Activated CD4-positive, alpha-beta memory T cell treated with anti-CD3 and anti-CD28 coated beads for 36 hours (primary cell): Measurements from ENCODE around the gene TMPRSS4. TPM values are rescaled to one million over a fixed set of nuclear protein-coding genes. Genes with fewer than 3 reads are reported as not detected.

Experiments
- CTCF ChIA-PET: fragments of 350-600 bp; sonication (Branson Sonifier 250); formaldehyde crosslinking; loops from one replicate; lab custom pipeline; 2021; ENCODE audit warnings: antibody characterized with exemption, inconsistent platforms; lab: Charles Lee
- POLR2A ChIA-PET: fragments of 350-600 bp; sonication (Branson Sonifier 250); formaldehyde crosslinking; loops from one replicate; lab custom pipeline; 2021; ENCODE audit warnings: antibody characterized with exemption; lab: Charles Lee
- DNase-seq: peaks from one replicate; pipeline ENCODE4 v3.0.0-alpha.2; 2020
- H3K27ac Mint-ChIP-seq: one replicate; pipeline ENCODE4 v1.8.0; 2021; ENCODE audit warnings: mixed read lengths
- H3K27me3 Mint-ChIP-seq: one replicate; pipeline ENCODE4 v1.8.0; 2021; ENCODE audit warnings: mixed read lengths
- H3K36me3 Mint-ChIP-seq: one replicate; pipeline ENCODE4 v1.8.0; 2021; ENCODE audit warnings: mixed read lengths
- H3K4me1 Mint-ChIP-seq: one replicate; pipeline ENCODE4 v1.8.0; 2021; ENCODE audit warnings: low read depth, mixed read lengths
- H3K4me3 Mint-ChIP-seq: one replicate; pipeline ENCODE4 v1.8.0; 2021; ENCODE audit warnings: mild to moderate bottlenecking, mixed read lengths
- H3K9me3 Mint-ChIP-seq: one replicate; pipeline ENCODE4 v1.8.0; 2021; ENCODE audit warnings: mixed read lengths
- intact Hi-C: fragments of 100-400 bp; cut with micrococcal nuclease; formaldehyde crosslinking; loops from one replicate; pipeline ENCODE4 v1.15.1; 2023
- total RNA-seq, 2 experiments: library from RNA; stranded (reverse); gene quantifications; one replicate each; pipeline ENCODE4 v1.2.3, GENCODE V29; 2021

The TMPRSS4 gene
- total RNA-seq, 2 experiments from 2014 or later = not detected

- Mint-ChIP-seq H3K27ac (no peak overlapping the region), H3K4me3 (no peak overlapping the region), H3K27me3 (peaks cover 5% of the 10 kb centered on the region), H3K36me3 (peaks cover 2% of the 10 kb centered on the region), H3K9me3 (peaks cover 31% of the 10 kb centered on the region), H3K4me1 (no peaks in the 10 kb centered on the region)
- intact Hi-C loops = no loop called here
- CTCF ChIA-PET = no interaction called here
- no peak for DNase-seq
- POLR2A ChIA-PET = no interaction called here
These were observed 7.4 kb downstream of the TMPRSS4 start for GRCh38 chr11:118084247-118084646.

DNA sequence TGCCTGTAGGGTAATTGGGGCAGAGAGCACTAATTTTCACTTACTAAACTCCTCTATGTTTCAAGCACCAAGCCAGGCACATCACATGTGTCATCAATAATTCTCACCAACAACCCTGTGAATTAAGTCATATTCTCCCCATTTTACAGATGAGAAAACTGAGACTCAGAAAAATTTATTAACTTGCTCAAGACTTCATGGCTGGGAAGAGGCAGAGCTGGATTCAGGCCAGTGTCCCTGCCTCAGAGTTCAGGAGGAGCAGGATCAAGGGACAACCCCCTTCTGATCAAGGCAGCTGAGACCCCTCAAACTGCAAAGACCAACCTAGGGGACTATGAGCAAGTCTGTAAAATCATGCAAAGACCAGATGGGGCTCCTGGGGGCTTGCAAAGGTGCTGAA lies 7.8 kb downstream of the TMPRSS4 start:
- peaks cover 2% of the 10 kb centered on the region for H3K36me3 Mint-ChIP-seq
- DNase-seq = no peak
- intact Hi-C loops = no loop called here
- H3K27me3 Mint-ChIP-seq = peaks cover 8% of the 10 kb centered on the region
- H3K27ac Mint-ChIP-seq = no peak overlapping the region
- H3K9me3 Mint-ChIP-seq = peaks cover 31% of the 10 kb centered on the region
- POLR2A ChIA-PET = no interaction called here
- CTCF ChIA-PET = no interaction called here
- no peaks in the 10 kb centered on the region for H3K4me1 Mint-ChIP-seq
- no peak overlapping the region for H3K4me3 Mint-ChIP-seq

DNA sequence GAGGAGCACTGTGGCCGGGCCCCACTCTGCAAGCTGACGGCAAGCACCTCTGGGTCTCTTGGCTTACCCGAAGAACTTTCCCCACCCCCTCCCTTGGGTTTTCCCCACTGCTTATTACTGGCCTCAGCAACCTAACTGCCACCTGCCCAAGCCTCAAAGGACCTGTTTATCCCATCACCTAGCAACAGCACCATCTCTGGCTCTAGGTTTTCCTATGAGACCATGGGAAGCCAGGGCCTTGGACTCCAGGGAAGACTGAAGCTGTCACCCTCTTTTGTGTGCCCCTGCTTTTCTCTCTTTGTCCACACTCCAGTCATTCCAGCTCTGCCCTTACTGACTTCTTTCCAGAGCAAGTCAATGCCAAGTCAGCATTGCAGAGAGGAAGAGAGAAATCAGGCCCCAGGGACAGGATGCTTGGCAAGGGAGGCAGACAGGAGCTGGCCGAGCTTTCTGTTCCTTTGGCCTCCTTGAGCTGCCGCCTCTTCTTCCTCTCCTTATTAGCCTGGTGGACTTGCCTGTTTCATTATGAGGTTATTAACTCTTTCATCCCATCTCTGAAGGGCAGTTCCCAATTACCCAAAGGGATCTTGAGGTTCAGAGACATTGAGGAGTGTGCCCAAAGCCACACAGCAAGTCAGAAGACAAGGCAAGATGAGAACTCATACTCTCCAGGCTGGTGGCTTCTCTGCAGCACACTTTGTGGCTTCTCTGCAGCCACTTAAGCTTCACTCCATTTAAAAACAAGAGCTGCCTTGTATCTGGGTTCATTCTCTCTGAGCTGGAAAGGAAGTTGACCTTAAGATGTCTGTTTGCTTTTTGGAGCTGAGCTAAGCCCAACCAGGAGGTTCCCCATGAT lies 10.3 kb downstream of the TMPRSS4 start, which contains the start of gene SMIM35:
Gene SMIM35 (minus strand): TSS at position 51 of the 856 bp plus-strand sequence. CDS start 206 bp downstream, outside the sequence.
- Mint-ChIP-seq H3K27me3 (peaks cover 5% of the 10 kb centered on the region), H3K4me1 (no peaks in the 10 kb centered on the region), H3K4me3 (no peak within 1 kb of the TSS), H3K27ac (no peak within 1 kb of the TSS), H3K9me3 (peaks cover 31% of the 10 kb centered on the region), H3K36me3 (peaks cover 2% of the 10 kb centered on the region)
- no peak for DNase-seq
- ChIA-PET POLR2A (no interaction called here), CTCF (interaction anchor here (1.0 to 1.1 kb wide), 2 partner anchors 35 to 84 kb away, joined by 3 to 4 read pairs; no protein-coding TSS in a partner anchor)
- intact Hi-C loops = no loop called here

DNA sequence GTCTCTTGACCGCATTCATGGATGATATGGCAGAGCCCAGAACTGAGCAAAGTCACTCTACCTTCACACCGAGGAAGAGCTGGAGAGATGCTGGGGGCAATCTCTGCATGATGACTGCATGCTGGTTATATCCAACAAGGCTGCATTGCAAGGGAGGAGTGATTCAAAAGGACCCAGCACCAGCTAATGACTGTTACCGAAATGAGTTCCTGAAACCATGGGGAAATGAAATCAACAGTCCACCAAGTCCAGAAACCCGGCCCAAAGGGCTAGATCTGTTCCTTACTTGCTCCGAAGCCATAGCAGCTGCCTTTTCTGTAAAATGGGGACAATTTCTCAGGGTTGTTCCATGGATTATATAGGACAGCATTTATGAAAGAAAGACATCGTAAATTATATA lies 11.1 kb downstream of the TMPRSS4 start:
- ChIA-PET POLR2A (no interaction called here), CTCF (interaction anchor here (1.0 kb wide), 1 partner anchor 34 kb away, joined by 3 read pairs; no protein-coding TSS in a partner anchor)
- peaks cover 5% of the 10 kb centered on the region for H3K27me3 Mint-ChIP-seq
- H3K4me1 Mint-ChIP-seq = no peaks in the 10 kb centered on the region
- intact Hi-C loops = no loop called here
- H3K36me3 Mint-ChIP-seq = peaks cover 2% of the 10 kb centered on the region
- H3K27ac Mint-ChIP-seq = no peak overlapping the region
- peaks cover 31% of the 10 kb centered on the region for H3K9me3 Mint-ChIP-seq
- DNase-seq = no peak
- H3K4me3 Mint-ChIP-seq = no peak overlapping the region

GRCh38 chr11:118088531-118088930 lies 11.7 kb downstream of the TMPRSS4 start:
- CTCF ChIA-PET = interaction anchor here (1.0 kb wide), 1 partner anchor 33 kb away, joined by 3 read pairs; no protein-coding TSS in a partner anchor
- POLR2A ChIA-PET = no interaction called here
- Mint-ChIP-seq H3K4me1 (no peaks in the 10 kb centered on the region), H3K27ac (no peak overlapping the region), H3K9me3 (peaks cover 31% of the 10 kb centered on the region), H3K27me3 (peaks cover 5% of the 10 kb centered on the region), H3K36me3 (peaks cover 2% of the 10 kb centered on the region), H3K4me3 (no peak overlapping the region)
- DNase-seq = no peak
- intact Hi-C loops = no loop called here

- Mint-ChIP-seq H3K4me1 (no peaks in the 10 kb centered on the region), H3K36me3 (peaks cover 2% of the 10 kb centered on the region), H3K27ac (no peak overlapping the region), H3K9me3 (peaks cover 31% of the 10 kb centered on the region), H3K27me3 (peaks cover 5% of the 10 kb centered on the region), H3K4me3 (no peak overlapping the region)
- DNase-seq = no peak
- ChIA-PET POLR2A (no interaction called here), CTCF (interaction anchor here (0.7 kb wide), 1 partner anchor 10 kb away, joined by 3 read pairs; no protein-coding TSS in a partner anchor)
- intact Hi-C loops = no loop called here
These were observed 13.8 kb downstream of the TMPRSS4 start for GRCh38 chr11:118090545-118091162.

DNA sequence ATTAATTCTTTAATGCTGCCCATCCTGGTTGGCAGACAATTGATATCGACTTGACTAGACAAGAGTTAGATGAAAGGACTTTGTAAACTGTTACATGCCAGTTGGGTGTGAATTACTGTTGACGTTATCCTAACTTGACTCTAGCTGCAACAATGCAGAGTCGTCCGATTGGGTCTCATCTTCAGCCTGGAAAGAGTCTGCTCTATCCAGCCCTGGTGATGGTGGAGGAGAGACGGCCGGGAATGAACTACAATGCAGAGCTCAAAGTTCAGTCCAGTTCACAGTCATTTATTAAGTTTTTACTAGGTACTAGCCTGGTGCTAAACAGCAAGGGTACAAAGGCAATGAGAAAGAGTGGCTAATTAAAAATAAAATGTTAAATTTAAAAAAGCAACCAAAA lies 14.8 kb downstream of the TMPRSS4 start:
- H3K9me3 Mint-ChIP-seq = peaks cover 24% of the 10 kb centered on the region
- POLR2A ChIA-PET = no interaction called here
- H3K4me3 Mint-ChIP-seq = no peak overlapping the region
- no peaks in the 10 kb centered on the region for H3K36me3 Mint-ChIP-seq
- CTCF ChIA-PET = interaction anchor here (1.1 kb wide), 1 partner anchor 247 kb away, joined by 3 read pairs; no protein-coding TSS in a partner anchor
- H3K27me3 Mint-ChIP-seq = peaks cover 5% of the 10 kb centered on the region
- no peak overlapping the region for H3K27ac Mint-ChIP-seq
- DNase-seq = no peak
- no peaks in the 10 kb centered on the region for H3K4me1 Mint-ChIP-seq
- intact Hi-C loops = no loop called here

DNA sequence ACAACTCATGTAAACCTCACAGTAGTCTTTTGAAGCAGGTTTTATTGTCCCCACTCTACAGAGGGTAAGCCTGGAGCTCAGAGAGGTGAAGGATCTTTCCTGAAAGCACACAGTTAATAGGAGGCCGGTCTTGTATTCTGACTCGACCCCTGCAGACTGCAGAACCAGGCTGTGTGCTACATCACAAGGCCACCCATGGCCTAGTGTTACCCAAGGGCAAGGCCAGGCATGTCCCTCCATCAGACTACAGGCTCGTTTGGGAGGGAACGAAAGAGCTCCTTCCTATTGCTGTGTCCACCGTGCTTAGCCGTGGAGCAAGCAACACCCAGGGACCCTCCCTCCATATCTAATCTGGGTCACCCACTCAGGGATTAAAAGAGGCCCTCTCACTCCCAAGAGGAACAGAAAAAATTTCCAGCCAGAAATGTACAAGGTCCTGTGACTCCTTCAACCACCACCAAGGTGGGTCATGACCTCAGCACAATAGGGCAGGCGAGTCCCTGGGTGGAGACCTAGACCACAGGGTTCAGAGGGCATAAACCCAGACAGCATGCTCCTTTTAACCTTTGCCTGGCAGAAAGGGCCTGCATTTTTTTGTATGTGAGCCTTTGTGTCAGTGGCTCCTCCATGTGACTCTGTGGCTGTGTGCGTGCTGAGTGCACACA lies 16.2 kb downstream of the TMPRSS4 start:
- no peak for DNase-seq
- intact Hi-C loops = no loop called here
- no peak overlapping the region for H3K4me3 Mint-ChIP-seq
- H3K27ac Mint-ChIP-seq = no peak overlapping the region
- H3K36me3 Mint-ChIP-seq = no peaks in the 10 kb centered on the region
- no peaks in the 10 kb centered on the region for H3K4me1 Mint-ChIP-seq
- peaks cover 5% of the 10 kb centered on the region for H3K27me3 Mint-ChIP-seq
- peaks cover 11% of the 10 kb centered on the region for H3K9me3 Mint-ChIP-seq
- ChIA-PET CTCF (no interaction called here), POLR2A (no interaction called here)

- intact Hi-C loops = no loop called here
- H3K36me3 Mint-ChIP-seq = no peaks in the 10 kb centered on the region
- H3K27me3 Mint-ChIP-seq = no peaks in the 10 kb centered on the region
- H3K4me1 Mint-ChIP-seq = no peaks in the 10 kb centered on the region
- no peak overlapping the region for H3K4me3 Mint-ChIP-seq
- ChIA-PET CTCF (no interaction called here), POLR2A (no interaction called here)
- H3K9me3 Mint-ChIP-seq = no peaks in the 10 kb centered on the region
- H3K27ac Mint-ChIP-seq = no peak overlapping the region
- DNase-seq = no peak
These were observed 18.6 kb downstream of the TMPRSS4 start for GRCh38 chr11:118095493-118095892.

- CTCF ChIA-PET = no interaction called here
- DNase-seq = no peak
- Mint-ChIP-seq H3K9me3 (no peaks in the 10 kb centered on the region), H3K36me3 (no peaks in the 10 kb centered on the region), H3K27ac (no peak overlapping the region), H3K27me3 (no peaks in the 10 kb centered on the region), H3K4me1 (no peaks in the 10 kb centered on the region), H3K4me3 (no peak overlapping the region)
- POLR2A ChIA-PET = no interaction called here
- intact Hi-C loops = no loop called here
These were observed 19.1 kb downstream of the TMPRSS4 start for GRCh38 chr11:118095967-118096367.

- no peak for DNase-seq
- H3K27ac Mint-ChIP-seq = no peak overlapping the region
- ChIA-PET CTCF (no interaction called here), POLR2A (no interaction called here)
- H3K27me3 Mint-ChIP-seq = no peaks in the 10 kb centered on the region
- H3K36me3 Mint-ChIP-seq = no peaks in the 10 kb centered on the region
- intact Hi-C loops = no loop called here
- no peaks in the 10 kb centered on the region for H3K4me1 Mint-ChIP-seq
- H3K9me3 Mint-ChIP-seq = no peaks in the 10 kb centered on the region
- H3K4me3 Mint-ChIP-seq = no peak overlapping the region
These were observed 22.3 kb downstream of the TMPRSS4 start for GRCh38 chr11:118098996-118099837.
